ENCODE results near the gene CAND1.

CAND1 gene

GRCh38 chr12:67319936-67320335, 50.8 kb downstream of the CAND1 start:
- no peak for TF ChIP-seq CTCF (IDR thresholded peaks at IDR 0.05)
- H3K36me3 Mint-ChIP-seq (ENCODE audit: low read depth) = peaks cover 80% of the 10 kb centered on the region
- H3K4me3 Mint-ChIP-seq = no peak overlapping the region
- no peaks in the 10 kb centered on the region for H3K27me3 Mint-ChIP-seq (ENCODE audit: low read depth, poor library complexity)
- DNase-seq = no peak
- H3K9me3 Mint-ChIP-seq = peaks cover 21% of the 10 kb centered on the region
- peaks cover 16% of the 10 kb centered on the region for H3K4me1 Mint-ChIP-seq
- peak overlapping the region; percentile 49 for H3K27ac Mint-ChIP-seq

- Mint-ChIP-seq H3K36me3 (ENCODE audit: low read depth) (peaks cover 85% of the 10 kb centered on the region), H3K27ac (peak overlapping the region; percentile 87), H3K9me3 (peaks cover 28% of the 10 kb centered on the region), H3K4me3 (no peak overlapping the region), H3K27me3 (ENCODE audit: low read depth, poor library complexity) (no peaks in the 10 kb centered on the region), H3K4me1 (peaks cover 16% of the 10 kb centered on the region)
- no peak for TF ChIP-seq CTCF (IDR thresholded peaks at IDR 0.05)
- DNase-seq = no peak
Measured at GRCh38 chr12:67320614-67321295, 51.6 kb downstream of the CAND1 start.

- no peak overlapping the region for H3K27ac Mint-ChIP-seq
- H3K27me3 Mint-ChIP-seq (ENCODE audit: low read depth, poor library complexity) = no peaks in the 10 kb centered on the region
- peaks cover 74% of the 10 kb centered on the region for H3K36me3 Mint-ChIP-seq (ENCODE audit: low read depth)
- no peak for TF ChIP-seq CTCF (IDR thresholded peaks at IDR 0.05)
- peaks cover 30% of the 10 kb centered on the region for H3K9me3 Mint-ChIP-seq
- H3K4me1 Mint-ChIP-seq = peaks cover 21% of the 10 kb centered on the region
- no peak for DNase-seq
- no peak overlapping the region for H3K4me3 Mint-ChIP-seq
Measured at GRCh38 chr12:67322580-67322979, 53.4 kb downstream of the CAND1 start.

- no peak for DNase-seq
- no peaks in the 10 kb centered on the region for H3K27me3 Mint-ChIP-seq (ENCODE audit: low read depth, poor library complexity)
- H3K4me3 Mint-ChIP-seq = no peak overlapping the region
- H3K9me3 Mint-ChIP-seq = peaks cover 30% of the 10 kb centered on the region
- H3K36me3 Mint-ChIP-seq (ENCODE audit: low read depth) = peaks cover 70% of the 10 kb centered on the region
- H3K27ac Mint-ChIP-seq = no peak overlapping the region
- peaks cover 22% of the 10 kb centered on the region for H3K4me1 Mint-ChIP-seq
- no peak for TF ChIP-seq CTCF (IDR thresholded peaks at IDR 0.05)
Measured at GRCh38 chr12:67323007-67323406, 53.8 kb downstream of the CAND1 start.

GRCh38 chr12:67326637-67327036, 57.5 kb downstream of the CAND1 start:
- Mint-ChIP-seq H3K36me3 (ENCODE audit: low read depth) (peaks cover 34% of the 10 kb centered on the region), H3K4me3 (no peak overlapping the region), H3K9me3 (peaks cover 30% of the 10 kb centered on the region)

More at GRCh38 chr12:67326637-67327036, 57.5 kb downstream of the CAND1 start:
- no peak for TF ChIP-seq CTCF (IDR thresholded peaks at IDR 0.05)
- DNase-seq = no peak
- Mint-ChIP-seq H3K27me3 (ENCODE audit: low read depth, poor library complexity) (no peaks in the 10 kb centered on the region), H3K27ac (no peak overlapping the region), H3K4me1 (peaks cover 6% of the 10 kb centered on the region)
